Central memory CD8-positive, alpha-beta T cell (primary cell): ENCODE measurements around the gene IQSEC1.

Source experiments
- ATAC-seq: fragments of 150-1000 bp; cut with Tn5 transposase; replicated peaks from 2 replicates; pipeline ENCODE4 v1.10.0; 2022; ENCODE audit warnings: mild to moderate bottlenecking, moderate FRiP score, moderate number of reproducible peaks; ENCODE audit not compliant: poor library complexity, severe bottlenecking; ENCODE audit errors: extremely low read depth
- DNase-seq, 2 donors: peaks; one replicate each; pipeline ENCODE4 v3.0.0; 2021; ENCODE audit warnings: low spot score in 2 of 2
- H3K27ac Mint-ChIP-seq: one replicate; pipeline ENCODE4 v1.8.0; 2022; ENCODE audit warnings: low read depth, mild to moderate bottlenecking, moderate library complexity, mixed read lengths
- H3K27me3 Mint-ChIP-seq: one replicate; pipeline ENCODE4 v1.8.0; 2022; ENCODE audit warnings: mixed read lengths
- H3K36me3 Mint-ChIP-seq: one replicate; pipeline ENCODE4 v1.8.0; 2022; ENCODE audit warnings: mild to moderate bottlenecking, moderate library complexity, mixed read lengths; ENCODE audit not compliant: insufficient read depth
- H3K4me1 Mint-ChIP-seq: one replicate; pipeline ENCODE4 v1.8.0; 2022; ENCODE audit warnings: mixed read lengths
- H3K4me3 Mint-ChIP-seq: one replicate; pipeline ENCODE4 v1.8.0; 2022; ENCODE audit warnings: mild to moderate bottlenecking, moderate library complexity, mixed read lengths
- H3K9me3 Mint-ChIP-seq: one replicate; pipeline ENCODE4 v1.8.0; 2022; ENCODE audit warnings: mixed read lengths

Gene IQSEC1

DNA sequence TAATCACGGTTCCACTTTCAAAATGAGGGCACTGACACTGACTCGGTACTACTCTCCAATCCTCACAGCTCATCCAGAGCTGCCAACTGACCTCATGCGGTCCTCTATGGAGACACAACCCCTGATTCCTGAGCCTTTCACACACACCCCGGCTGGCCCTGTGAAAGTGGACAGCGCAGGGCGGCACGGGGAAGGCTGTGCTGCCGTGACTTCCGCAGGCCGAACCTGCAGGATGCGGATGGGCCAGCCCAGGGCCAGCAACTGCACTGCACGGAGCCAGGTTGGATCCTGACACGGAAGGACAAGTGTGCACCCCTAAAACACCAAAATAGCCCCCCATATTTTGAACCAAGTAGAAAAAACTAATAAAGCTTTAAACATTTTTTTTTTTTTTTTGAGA is 41.0 kb downstream of the IQSEC1 start:
- no peak overlapping the region for H3K4me3 Mint-ChIP-seq
- no peaks in the 10 kb centered on the region for H3K27me3 Mint-ChIP-seq
- H3K36me3 Mint-ChIP-seq, result no peaks in the 10 kb centered on the region
- H3K4me1 Mint-ChIP-seq, result no peaks in the 10 kb centered on the region
- ATAC-seq, result no peak
- no peak for DNase-seq
- no peaks in the 10 kb centered on the region for H3K9me3 Mint-ChIP-seq
- H3K27ac Mint-ChIP-seq, result no peak overlapping the region

DNA sequence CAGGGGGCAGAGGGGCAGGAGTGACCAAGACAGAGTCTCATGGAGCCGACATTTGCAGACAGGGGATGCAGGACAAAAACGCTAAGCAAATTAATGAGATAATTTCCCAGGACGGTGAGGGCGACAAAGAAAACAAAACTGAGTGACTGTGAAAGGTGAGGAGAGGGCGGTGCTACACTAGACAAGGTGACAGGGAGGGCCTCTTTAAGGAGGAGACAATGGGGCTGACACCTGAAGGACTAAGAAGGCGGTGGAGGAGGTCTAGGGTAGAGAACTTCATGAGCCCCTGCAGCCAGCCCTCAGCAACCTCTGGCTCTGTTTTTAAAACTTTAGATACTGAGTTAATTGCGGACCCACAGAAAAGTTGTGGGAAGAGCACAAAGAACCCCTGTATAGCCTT is 41.6 kb downstream of the IQSEC1 start:
- no peak for ATAC-seq
- DNase-seq, result no peak
- Mint-ChIP-seq H3K27me3 (no peaks in the 10 kb centered on the region), H3K4me1 (no peaks in the 10 kb centered on the region), H3K36me3 (no peaks in the 10 kb centered on the region), H3K9me3 (no peaks in the 10 kb centered on the region), H3K4me3 (no peak overlapping the region), H3K27ac (no peak overlapping the region)

DNA sequence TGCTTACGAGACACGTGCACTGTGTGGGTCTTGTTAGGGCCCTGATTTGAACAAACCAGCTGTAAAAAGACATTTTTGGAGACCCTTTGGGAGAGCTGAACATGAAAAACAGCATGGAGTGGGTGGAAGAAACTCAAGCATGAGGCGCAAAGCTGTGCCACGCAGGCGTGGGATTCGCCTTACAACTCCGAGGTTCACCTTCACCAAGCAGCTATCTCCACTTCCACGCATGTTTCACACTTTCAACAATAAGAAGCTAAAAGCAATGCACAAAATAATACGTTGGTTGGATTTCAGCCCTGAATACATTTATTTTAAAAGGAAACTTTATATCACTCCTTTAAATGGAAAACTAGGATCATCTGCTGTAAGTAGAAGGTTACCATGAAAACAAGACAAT is 42.5 kb downstream of the IQSEC1 start:
- no peaks in the 10 kb centered on the region for H3K4me1 Mint-ChIP-seq
- no peaks in the 10 kb centered on the region for H3K9me3 Mint-ChIP-seq
- DNase-seq, result no peak
- no peak overlapping the region for H3K4me3 Mint-ChIP-seq
- H3K36me3 Mint-ChIP-seq, result no peaks in the 10 kb centered on the region
- no peak for ATAC-seq
- no peaks in the 10 kb centered on the region for H3K27me3 Mint-ChIP-seq
- H3K27ac Mint-ChIP-seq, result no peak overlapping the region

DNA sequence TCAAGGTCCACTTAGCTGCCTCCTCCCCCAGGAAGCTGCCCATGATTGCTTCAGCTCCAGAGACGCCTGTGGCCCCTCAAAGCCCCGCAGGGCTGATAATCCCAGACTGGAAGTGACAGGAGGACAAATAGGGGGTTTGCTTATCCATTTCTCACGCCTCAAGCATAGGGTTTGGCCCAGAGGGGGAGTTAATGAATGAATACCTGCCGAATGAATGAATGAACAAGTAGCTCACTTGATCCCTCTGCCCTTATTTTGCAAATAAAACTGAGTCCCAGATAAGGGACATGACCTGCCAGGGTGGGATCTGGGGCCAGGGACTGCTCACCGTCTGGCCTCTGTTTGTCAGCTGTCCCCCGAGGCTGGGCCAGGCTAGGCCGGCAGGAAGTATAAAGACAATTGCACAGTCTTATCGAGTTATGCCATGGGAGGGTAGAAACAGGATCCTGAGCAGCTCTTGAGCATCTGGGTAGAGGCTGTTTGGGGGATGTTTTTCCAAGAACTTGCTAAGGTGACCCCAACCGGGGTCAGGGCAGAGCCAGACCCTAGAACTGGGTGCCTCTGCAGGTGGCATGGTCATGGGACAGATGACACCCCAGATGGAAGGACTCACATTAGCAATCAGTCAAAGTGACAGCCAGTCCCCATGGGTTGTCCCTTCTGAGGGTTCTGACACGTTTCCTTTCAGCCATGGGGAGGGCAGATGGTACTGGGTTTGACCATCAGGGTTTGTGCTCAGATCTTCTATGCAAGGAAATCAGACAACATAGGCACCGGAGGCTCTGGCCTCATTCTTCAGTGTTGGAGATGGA is 45.0 kb downstream of the IQSEC1 start:
- ATAC-seq (no peak), DNase-seq (no peak)
- no peak overlapping the region for H3K27ac Mint-ChIP-seq
- H3K36me3 Mint-ChIP-seq, result peaks cover 2% of the 10 kb centered on the region
- no peak overlapping the region for H3K4me3 Mint-ChIP-seq
- no peaks in the 10 kb centered on the region for H3K27me3 Mint-ChIP-seq
- no peaks in the 10 kb centered on the region for H3K4me1 Mint-ChIP-seq
- H3K9me3 Mint-ChIP-seq, result no peaks in the 10 kb centered on the region

DNA sequence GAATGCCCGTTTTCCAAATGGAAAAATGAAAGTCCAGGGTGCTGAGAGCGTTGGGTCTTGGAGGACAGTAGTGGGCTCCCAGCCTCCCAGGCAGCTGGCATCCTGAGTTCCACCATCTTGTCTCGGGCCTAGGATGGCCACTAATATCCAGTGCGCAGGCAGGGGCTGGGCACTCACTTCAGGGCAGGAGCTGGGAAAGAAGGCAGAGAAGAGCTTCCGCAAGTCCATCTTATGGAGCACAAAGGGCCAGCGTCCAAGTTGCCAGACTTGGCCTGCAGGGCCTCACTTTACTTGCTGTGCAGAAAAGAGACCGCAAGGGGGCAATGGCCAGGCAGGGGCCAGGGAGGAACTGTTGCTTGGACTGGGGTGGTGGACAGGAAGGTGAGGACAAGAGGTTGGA is 46.1 kb downstream of the IQSEC1 start:
- Mint-ChIP-seq H3K36me3 (peaks cover 2% of the 10 kb centered on the region), H3K27me3 (no peaks in the 10 kb centered on the region), H3K4me3 (no peak overlapping the region), H3K9me3 (no peaks in the 10 kb centered on the region), H3K27ac (peak overlapping the region; percentile 14), H3K4me1 (no peaks in the 10 kb centered on the region)
- ATAC-seq (no peak), DNase-seq (no peak)

DNA sequence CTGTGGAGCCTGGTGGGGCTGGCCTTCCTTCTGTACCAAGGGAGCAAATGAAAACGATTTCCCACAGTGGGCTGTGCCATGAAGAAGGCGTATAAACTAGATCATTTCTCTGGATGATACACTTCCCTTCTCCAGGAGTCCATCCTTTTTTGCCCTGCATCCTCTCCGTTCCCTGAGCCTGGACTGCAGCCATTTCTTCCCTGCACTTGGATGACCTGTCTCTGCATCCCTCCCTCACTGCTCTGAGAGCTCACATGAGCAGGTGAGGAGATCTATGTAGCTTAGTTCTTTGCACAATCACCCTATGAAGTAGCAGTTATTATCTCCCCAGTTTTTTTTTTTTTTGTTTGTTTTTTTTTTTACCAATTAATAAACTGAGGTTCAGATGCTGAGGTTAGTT is 46.7 kb downstream of the IQSEC1 start:
- DNase-seq, result no peak
- Mint-ChIP-seq H3K27me3 (no peaks in the 10 kb centered on the region), H3K4me3 (no peak overlapping the region), H3K4me1 (no peaks in the 10 kb centered on the region), H3K27ac (no peak overlapping the region), H3K9me3 (no peaks in the 10 kb centered on the region), H3K36me3 (peaks cover 2% of the 10 kb centered on the region)
- ATAC-seq, result no peak

DNA sequence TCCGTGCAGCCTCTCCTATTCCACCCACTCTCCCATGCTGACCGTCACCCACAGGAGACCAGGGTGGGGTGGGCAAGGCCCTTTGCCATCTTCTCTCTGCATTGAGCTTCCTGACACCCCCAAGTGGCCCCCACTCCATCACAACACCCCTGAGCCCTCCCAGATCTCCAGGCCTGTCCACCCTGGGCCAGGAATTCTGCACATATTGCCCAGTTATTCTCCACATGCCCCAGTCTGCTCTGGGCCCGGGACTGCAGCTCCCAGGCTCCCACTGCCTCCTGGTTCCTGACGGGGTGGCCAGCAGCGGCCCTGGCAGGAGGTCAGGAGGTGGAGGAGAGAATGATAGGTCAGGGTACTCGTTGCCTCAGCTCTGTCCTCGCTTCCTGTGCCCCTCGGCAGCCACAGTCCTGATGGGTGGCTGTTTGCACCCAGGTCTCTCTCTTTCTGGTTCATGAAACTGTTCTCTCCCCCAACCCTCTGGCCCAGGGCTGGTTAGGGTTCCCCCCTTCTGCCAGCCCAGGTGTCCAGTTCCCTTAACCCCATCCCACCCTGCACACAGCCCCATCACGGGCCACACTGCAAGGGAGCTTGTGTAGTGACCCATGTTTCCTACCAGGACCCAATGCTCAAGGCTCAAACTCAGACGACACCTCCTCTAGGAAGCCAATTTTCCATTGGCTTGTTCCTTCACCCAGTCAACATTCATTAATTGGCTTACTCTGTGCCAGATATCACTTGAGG is 47.3 kb downstream of the IQSEC1 start:
- no peak for ATAC-seq
- Mint-ChIP-seq H3K9me3 (no peaks in the 10 kb centered on the region), H3K27me3 (no peaks in the 10 kb centered on the region), H3K4me1 (no peaks in the 10 kb centered on the region), H3K27ac (peak overlapping the region; percentile 63), H3K4me3 (no peak overlapping the region), H3K36me3 (peaks cover 2% of the 10 kb centered on the region)
- no peak for DNase-seq

DNA sequence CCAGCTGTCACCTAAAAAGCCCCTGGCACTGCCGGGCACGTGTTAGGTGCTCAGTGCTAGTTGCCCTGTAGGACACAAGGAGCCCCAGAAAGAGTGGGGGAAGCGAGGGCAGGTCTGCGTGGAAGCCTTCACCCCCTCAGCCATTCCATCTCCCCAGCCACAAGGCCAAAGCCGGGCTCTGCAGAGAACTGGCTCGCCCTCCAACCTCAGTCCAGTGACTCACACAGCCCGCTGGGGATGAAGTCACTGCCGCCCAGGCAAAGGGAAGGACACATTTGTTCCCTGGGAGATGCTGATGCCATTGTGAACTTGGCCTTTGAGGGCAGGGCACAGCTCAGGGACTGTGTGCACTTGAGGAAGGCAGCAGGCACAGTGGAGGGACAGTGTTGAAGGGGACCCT is 48.1 kb downstream of the IQSEC1 start:
- Mint-ChIP-seq H3K4me3 (no peak overlapping the region), H3K27ac (no peak overlapping the region), H3K4me1 (no peaks in the 10 kb centered on the region), H3K36me3 (peaks cover 2% of the 10 kb centered on the region), H3K9me3 (no peaks in the 10 kb centered on the region), H3K27me3 (no peaks in the 10 kb centered on the region)
- no peak for ATAC-seq
- DNase-seq, result no peak

DNA sequence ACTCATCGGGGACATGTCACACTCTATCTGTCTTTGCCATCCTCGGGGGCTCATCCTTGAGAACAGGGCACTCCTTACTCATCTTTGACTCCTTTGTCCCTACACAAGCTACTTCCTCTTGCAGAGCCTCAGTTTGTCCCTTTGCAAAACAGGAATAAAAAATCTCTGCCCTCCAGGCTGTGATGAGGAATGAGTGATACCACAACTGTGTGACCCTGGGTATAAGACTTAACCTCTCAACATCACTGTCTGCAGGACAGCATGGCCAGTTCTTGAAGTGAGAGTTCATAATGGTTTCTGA is 48.5 kb downstream of the IQSEC1 start:
- DNase-seq (no peak), ATAC-seq (no peak)
- Mint-ChIP-seq H3K9me3 (no peaks in the 10 kb centered on the region), H3K27me3 (no peaks in the 10 kb centered on the region), H3K4me1 (no peaks in the 10 kb centered on the region), H3K4me3 (no peak overlapping the region), H3K27ac (no peak overlapping the region), H3K36me3 (peaks cover 2% of the 10 kb centered on the region)

DNA sequence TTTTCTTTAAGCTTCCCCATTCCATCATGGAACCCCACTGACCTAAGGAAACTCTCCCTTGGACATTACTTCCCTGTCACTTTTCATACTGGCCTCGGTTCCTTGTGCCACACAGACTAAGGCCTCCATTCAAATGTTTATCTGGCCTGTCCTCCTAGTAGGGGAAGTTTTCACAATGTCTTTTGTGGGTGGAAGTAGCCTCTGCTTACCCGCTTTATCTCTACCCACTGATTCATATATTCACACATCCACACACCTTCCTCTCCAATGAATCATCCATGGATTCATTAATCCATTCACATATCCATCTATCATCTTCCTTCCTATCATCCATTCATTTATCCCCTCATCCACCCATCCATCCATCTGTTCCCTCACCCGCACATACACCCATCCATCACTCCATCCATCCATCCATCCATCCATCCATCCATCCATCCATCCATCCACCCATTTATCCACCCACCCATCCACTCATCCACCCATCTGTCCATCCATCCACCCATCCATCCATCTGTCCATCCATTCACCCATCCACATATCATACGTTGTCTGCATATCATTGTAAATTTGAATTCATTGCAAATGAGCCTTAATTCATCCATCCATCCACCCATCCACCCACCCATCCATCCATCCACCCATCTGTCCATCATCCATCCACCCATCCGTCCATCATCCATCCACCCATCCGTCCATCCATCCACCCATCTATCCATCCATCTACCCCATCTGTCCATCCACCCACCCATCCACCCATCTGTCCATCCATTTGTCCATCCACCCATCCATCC is 49.1 kb downstream of the IQSEC1 start:
- no peak for DNase-seq
- H3K36me3 Mint-ChIP-seq, result peaks cover 2% of the 10 kb centered on the region
- H3K9me3 Mint-ChIP-seq, result no peaks in the 10 kb centered on the region
- no peaks in the 10 kb centered on the region for H3K27me3 Mint-ChIP-seq
- ATAC-seq, result no peak
- no peak overlapping the region for H3K27ac Mint-ChIP-seq
- no peak overlapping the region for H3K4me3 Mint-ChIP-seq
- no peaks in the 10 kb centered on the region for H3K4me1 Mint-ChIP-seq

DNA sequence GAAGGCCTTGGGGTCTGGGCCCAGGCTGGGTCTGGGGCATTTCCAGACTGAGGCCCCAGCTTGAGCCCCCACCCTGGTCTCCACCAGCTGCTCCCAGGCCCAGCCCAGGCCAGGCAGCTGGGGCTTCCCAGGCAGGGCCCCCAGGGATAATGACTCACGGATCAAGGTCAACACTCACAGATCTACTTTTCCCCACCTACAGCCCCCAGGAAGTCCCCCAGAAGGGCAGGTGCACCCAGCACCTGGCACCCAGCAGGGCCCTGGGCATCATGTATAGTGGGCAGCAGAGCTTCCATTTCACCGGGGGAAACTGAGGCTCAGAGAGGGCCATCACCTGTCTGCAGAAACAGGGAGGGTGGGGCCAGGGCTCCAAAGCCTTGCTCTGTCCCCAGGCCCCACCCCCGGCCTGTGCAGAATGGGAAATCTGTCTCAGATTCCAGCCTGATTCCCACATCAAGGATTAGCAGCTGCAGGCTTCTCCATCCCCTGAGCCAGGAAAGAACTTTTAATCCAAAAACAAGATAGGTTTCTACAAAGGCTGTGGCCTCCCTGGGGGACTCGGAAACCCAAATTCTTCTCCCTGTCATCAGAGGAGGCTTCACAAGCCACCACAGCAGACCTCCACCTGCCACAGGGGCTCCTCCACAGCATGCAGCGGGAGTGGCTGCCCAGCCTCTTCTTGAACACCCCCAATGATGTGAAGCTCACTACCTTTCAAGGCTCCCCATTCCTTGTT is 49.8 kb downstream of the IQSEC1 start:
- peaks cover 2% of the 10 kb centered on the region for H3K36me3 Mint-ChIP-seq
- H3K27me3 Mint-ChIP-seq, result no peaks in the 10 kb centered on the region
- no peak for DNase-seq
- H3K9me3 Mint-ChIP-seq, result no peaks in the 10 kb centered on the region
- H3K4me1 Mint-ChIP-seq, result no peaks in the 10 kb centered on the region
- ATAC-seq, result no peak
- H3K27ac Mint-ChIP-seq, result no peak overlapping the region
- no peak overlapping the region for H3K4me3 Mint-ChIP-seq

DNA sequence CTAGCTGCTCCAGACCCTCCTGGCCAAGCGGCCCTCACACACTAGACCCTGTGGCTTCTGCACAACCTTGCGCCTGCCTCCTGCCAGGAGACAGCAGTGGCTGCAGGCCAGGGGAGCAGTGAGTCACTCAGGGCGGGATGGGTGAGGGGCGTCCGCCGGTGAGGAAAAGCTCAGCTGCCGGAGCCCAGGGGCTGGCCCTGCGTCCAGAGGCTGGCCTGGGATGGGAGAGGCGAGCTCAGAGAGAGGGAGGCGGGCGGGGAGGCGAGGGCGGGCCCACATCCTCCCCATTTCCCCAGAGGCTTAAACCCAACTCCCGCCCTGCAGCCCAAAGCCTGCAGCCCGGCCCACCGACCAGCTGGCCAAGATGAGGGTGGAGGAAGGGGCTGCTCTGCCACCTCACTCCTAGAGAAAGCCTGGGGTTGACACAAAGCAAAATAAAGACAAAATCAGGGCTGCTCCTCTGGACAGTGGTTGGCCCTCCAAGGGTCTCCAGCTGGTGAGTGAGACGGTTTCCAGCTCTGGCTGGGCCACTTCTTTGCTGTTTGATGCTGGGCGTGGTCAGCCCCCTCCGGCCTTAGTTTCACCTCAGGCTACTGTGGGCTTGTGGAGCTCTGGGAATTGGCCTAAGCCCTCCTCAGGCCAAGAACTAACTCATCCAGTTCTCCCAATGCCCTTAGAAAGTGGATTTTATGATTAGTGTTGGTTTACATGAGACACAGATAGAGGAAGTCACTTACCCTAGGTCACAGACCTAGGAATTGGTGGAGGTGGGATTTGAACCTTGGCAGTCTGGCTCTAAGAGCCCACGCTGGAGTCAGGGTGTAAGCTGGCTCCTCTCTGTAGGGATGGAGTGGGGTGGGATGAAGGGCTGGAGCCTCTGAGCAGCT is 50.6 kb downstream of the IQSEC1 start:
- Mint-ChIP-seq H3K27me3 (no peaks in the 10 kb centered on the region), H3K36me3 (peaks cover 2% of the 10 kb centered on the region), H3K4me1 (peaks cover under 1% of the 10 kb centered on the region), H3K27ac (no peak overlapping the region), H3K9me3 (no peaks in the 10 kb centered on the region), H3K4me3 (no peak overlapping the region)
- ATAC-seq (no peak), DNase-seq (no peak)
